T-cell (primary cell): ENCODE measurements around the gene KHDC3L. TPM values are rescaled to one million over a fixed set of nuclear protein-coding genes. Genes with fewer than 3 reads are reported as not detected.
"Not testable (repeated sequence)": the region's sequence is repeated elsewhere in the genome, so short reads cannot be mapped to it uniquely, and the experiment has no call there.

Experiments used
- ATAC-seq, 4 experiments: fragments of 200-7000 bp in 3 of 4; fragments of 150-1000 bp in 1 of 4; cut with Tn5 transposase; replicated peaks in 1 of 4; 1 replicate in 3 of 4; 2 replicates in 1 of 4; pipeline ENCODE4 v1.10.0; 2021; ENCODE audit warnings: moderate library complexity in 3 of 4, mild to moderate bottlenecking in 2 of 4, moderate number of reproducible peaks in 1 of 4
- CTCF ChIA-PET, 2 donors: fragments of 300-600 bp; sonication (Branson Sonifier 250); formaldehyde crosslinking; loops; one replicate each; lab custom pipeline; 2022; ENCODE audit warnings: antibody characterized with exemption in 2 of 2; lab: Charles Lee
- POLR2A ChIA-PET, 2 donors: fragments of 300-600 bp; sonication (Branson Sonifier 250); formaldehyde crosslinking; loops; one replicate each; lab custom pipeline; 2022; ENCODE audit warnings: antibody characterized with exemption in 2 of 2; lab: Charles Lee
- DNase-seq, 35 experiments: peaks; one replicate each; pipeline versions ENCODE4 v3.0.0 to v3.0.0-alpha.2; 2013 to 2023
- H3K27ac ChIP-seq: one replicate; pipeline ENCODE4 v1.5.1; 2013; ENCODE audit warnings: low read length
- H3K27me3 ChIP-seq, 2 experiments: replicated peaks in 1 of 2; 1 replicate in 1 of 2; 2 replicates in 1 of 2; pipeline versions ENCODE4 v1.6.1 to v1.7.0; 2013; ENCODE audit warnings: low read length in 1 of 2, mixed read lengths in 1 of 2; ENCODE audit not compliant: control insufficient read depth in 2 of 2, insufficient read depth in 2 of 2; ENCODE audit errors: extremely low read depth in 1 of 2
- H3K36me3 ChIP-seq, 2 donors: 1 replicate in 1 of 2; 2 replicates in 1 of 2; pipeline versions ENCODE4 v1.6.1 to v1.7.0; 2013; ENCODE audit warnings: low read length in 1 of 2; ENCODE audit not compliant: control insufficient read depth in 2 of 2, insufficient read depth in 1 of 2; ENCODE audit errors: extremely low read depth in 1 of 2
- H3K4me1 ChIP-seq, 2 experiments: 1 replicate in 1 of 2; 2 replicates in 1 of 2; pipeline versions ENCODE4 v1.6.1 to v1.7.0; 2013; ENCODE audit warnings: low read length in 2 of 2, mixed read lengths in 1 of 2; ENCODE audit not compliant: insufficient read depth in 2 of 2, control insufficient read depth in 1 of 2; ENCODE audit errors: extremely low read depth in 1 of 2
- H3K4me3 ChIP-seq, 2 donors: 1 replicate in 1 of 2; 2 replicates in 1 of 2; pipeline versions ENCODE4 v1.5.1 to v1.7.0; 2013; ENCODE audit warnings: mild to moderate bottlenecking in 2 of 2, low read length in 1 of 2, moderate library complexity in 1 of 2; ENCODE audit not compliant: control insufficient read depth in 1 of 2; ENCODE audit errors: extremely low read depth in 1 of 2
- H3K9me3 ChIP-seq: 2 replicates; pipeline ENCODE4 v1.7.0; 2013
- H3K27ac Mint-ChIP-seq, 2 donors: one replicate each; pipeline ENCODE4 v1.8.0; 2020 to 2021; ENCODE audit warnings: mild to moderate bottlenecking in 2 of 2, mixed read lengths in 2 of 2
- H3K27me3 Mint-ChIP-seq, 2 donors: one replicate each; pipeline ENCODE4 v1.8.0; 2021 to 2022; ENCODE audit warnings: mixed read lengths in 2 of 2
- H3K36me3 Mint-ChIP-seq: one replicate; pipeline ENCODE4 v1.8.0; 2021; ENCODE audit warnings: mixed read lengths
- H3K4me1 Mint-ChIP-seq, 3 donors: one replicate each; pipeline ENCODE4 v1.8.0; 2020 to 2022; ENCODE audit warnings: mixed read lengths in 3 of 3, mild to moderate bottlenecking in 1 of 3
- H3K4me3 Mint-ChIP-seq, 3 donors: one replicate each; pipeline ENCODE4 v1.8.0; 2020 to 2022; ENCODE audit warnings: mild to moderate bottlenecking in 3 of 3, mixed read lengths in 3 of 3, moderate library complexity in 3 of 3
- H3K9me3 Mint-ChIP-seq, 3 donors: one replicate each; pipeline ENCODE4 v1.8.0; 2020 to 2022; ENCODE audit warnings: mixed read lengths in 3 of 3
- whole genome bisulfite sequencing: methylation state at CpG from one replicate; pipeline ENCODE4 v1.1.5; 2013; ENCODE audit warnings: missing lambda C conversion rate; ENCODE audit not compliant: insufficient coverage; 5-methylcytosine and 5-hydroxymethylcytosine counted together
- total RNA-seq, 35 experiments: library from RNA in 6 of 35; stranded (reverse) in 6 of 35; fragments of 120-200 nt in 1 of 35; gene quantifications; one replicate each; pipeline versions ENCODE4 v1.2.1 to v1.2.4 and lab custom pipeline; 2013 to 2026

Gene KHDC3L
- total RNA-seq, 5 donors from 2014 or later (not counting 1 experiment from before 2014, with no cell fraction given): not detected

DNA sequence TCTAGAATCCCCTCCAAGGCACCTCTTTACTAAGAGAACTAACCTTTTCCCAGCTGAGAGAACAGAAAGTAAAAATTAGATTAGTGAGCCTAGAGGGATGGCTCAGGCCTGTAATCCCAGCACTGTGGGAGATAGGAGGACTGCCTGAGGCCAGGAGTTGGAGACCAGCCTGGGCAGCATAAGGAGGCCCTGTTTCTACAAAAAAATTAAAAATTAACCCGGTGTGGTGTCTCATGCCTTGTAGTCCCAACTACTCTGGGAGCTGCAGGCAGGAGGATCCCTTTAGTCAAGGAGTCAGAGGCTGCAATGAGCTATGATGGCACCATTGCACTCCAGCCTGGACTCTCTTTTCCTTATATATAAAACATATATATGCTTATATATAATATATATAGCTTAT lies 12.8 kb downstream of the KHDC3L start:
- H3K4me1 ChIP-seq: no peaks in the 10 kb centered on the region
- Mint-ChIP-seq H3K36me3 (no peaks in the 10 kb centered on the region), H3K4me1 (no peaks in the 10 kb centered on the region), H3K27ac (no peak overlapping the region), H3K9me3 (peaks cover 2 to 11% (median 2%) of the 10 kb centered on the region in 3 donors), H3K4me3 (no peak overlapping the region), H3K27me3 (no peaks in the 10 kb centered on the region)
- H3K27ac ChIP-seq: no peak overlapping the region
- H3K4me3 ChIP-seq: no peak overlapping the region
- H3K36me3 ChIP-seq: no peaks in the 10 kb centered on the region
- H3K27me3 ChIP-seq: no peaks in the 10 kb centered on the region
- no peak for DNase-seq
- H3K9me3 ChIP-seq: no peaks in the 10 kb centered on the region
- no peak for ATAC-seq
- ChIA-PET CTCF (no interaction called here), POLR2A (no interaction called here)
- 100% methylated on average over 1 of the region's 1 CpG for WGBS

- Histone ChIP-seq H3K4me3 (no peak overlapping the region), H3K4me1 (no peaks in the 10 kb centered on the region), H3K36me3 (no peaks in the 10 kb centered on the region), H3K27ac (no peak overlapping the region), H3K27me3 (no peaks in the 10 kb centered on the region), H3K9me3 (no peaks in the 10 kb centered on the region)
- Mint-ChIP-seq H3K4me1 (no peaks in the 10 kb centered on the region), H3K9me3 (peaks cover 2 to 6% (median 2%) of the 10 kb centered on the region in 3 donors), H3K27me3 (no peaks in the 10 kb centered on the region), H3K36me3 (no peaks in the 10 kb centered on the region), H3K27ac (no peak overlapping the region), H3K4me3 (no peak overlapping the region)
- ATAC-seq (no peak), DNase-seq (no peak)
- POLR2A ChIA-PET: no interaction called here
- CTCF ChIA-PET: no interaction called here
- WGBS: no CpG with 5 or more reads among the region's 3 CpGs
Measured at GRCh38 chr6:73377225-73377624, 14.8 kb downstream of the KHDC3L start.

- H3K27ac Mint-ChIP-seq, H3K36me3 Mint-ChIP-seq, H3K36me3 ChIP-seq, H3K9me3 Mint-ChIP-seq, DNase-seq, H3K4me1 Mint-ChIP-seq, H3K27me3 Mint-ChIP-seq, H3K27ac ChIP-seq, H3K9me3 ChIP-seq, ATAC-seq, H3K4me3 Mint-ChIP-seq, H3K27me3 ChIP-seq, H3K4me3 ChIP-seq, POLR2A ChIA-PET, H3K4me1 ChIP-seq: not testable (repeated sequence)
- WGBS: 91% methylated on average over 5 of the region's 10 CpGs
- CTCF ChIA-PET: interaction anchor here in 1 of 2 donors (0.7 kb wide), 1 partner anchor 303 kb away, joined by 3 read pairs; no protein-coding TSS in a partner anchor
Measured at GRCh38 chr6:73381531-73381930, 19.1 kb downstream of the KHDC3L start.

DNA sequence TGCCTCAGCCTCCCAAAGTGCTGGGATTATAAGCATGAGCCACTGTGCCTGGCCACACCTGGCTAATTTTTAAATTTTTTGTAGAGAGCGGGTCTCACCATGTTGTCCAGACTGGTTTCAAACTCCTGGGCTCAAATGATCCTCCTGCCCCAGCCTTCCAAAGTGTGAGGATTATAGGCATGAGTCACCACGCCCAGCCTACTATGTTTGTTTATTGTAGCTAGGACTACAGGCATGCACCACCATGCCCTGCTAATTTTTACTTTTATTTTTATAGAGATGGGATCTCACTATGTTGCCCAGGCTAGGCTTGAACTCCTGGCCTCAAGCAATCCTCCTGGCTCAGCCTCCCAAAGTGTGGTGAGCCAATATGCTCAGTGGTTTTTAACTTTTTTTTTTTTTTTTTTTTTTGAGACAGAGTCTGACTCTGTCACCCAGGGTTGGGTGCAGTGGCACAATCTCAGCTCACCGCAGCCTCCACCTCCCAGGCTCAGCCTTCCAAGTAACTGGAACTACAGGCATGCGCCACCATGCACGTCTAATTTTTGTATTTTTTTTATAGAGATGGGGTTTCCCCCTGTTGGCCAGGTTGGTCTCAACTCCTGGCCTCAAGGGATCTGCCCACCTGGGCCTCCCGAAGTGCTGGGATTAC lies 20.1 kb downstream of the KHDC3L start:
- Mint-ChIP-seq H3K36me3 (no peaks in the 10 kb centered on the region), H3K4me1 (no peaks in the 10 kb centered on the region)
- 100% methylated on average over 1 of the region's 6 CpGs for WGBS

GRCh38 chr6:73388433-73388799 lies 26.0 kb downstream of the KHDC3L start:
- no peaks in the 10 kb centered on the region for H3K9me3 Mint-ChIP-seq

More for the DNA sequence above, 20.1 kb downstream of the KHDC3L start:
- Histone ChIP-seq H3K36me3 (no peaks in the 10 kb centered on the region), H3K4me1 (no peaks in the 10 kb centered on the region), H3K27ac (no peak overlapping the region), H3K4me3 (no peak overlapping the region), H3K9me3 (no peaks in the 10 kb centered on the region), H3K27me3 (no peaks in the 10 kb centered on the region)
- ATAC-seq (no peak), DNase-seq (no peak)
- no peak overlapping the region for H3K4me3 Mint-ChIP-seq
- no peaks in the 10 kb centered on the region for H3K27me3 Mint-ChIP-seq
- ChIA-PET POLR2A (no interaction called here), CTCF (interaction anchor here (0.6 to 0.7 kb wide), 2 partner anchors 52 to 859 kb away, joined by 3 to 6 read pairs; no protein-coding TSS in a partner anchor)
- H3K27ac Mint-ChIP-seq: no peak overlapping the region
- H3K9me3 Mint-ChIP-seq: no peaks in the 10 kb centered on the region

DNA sequence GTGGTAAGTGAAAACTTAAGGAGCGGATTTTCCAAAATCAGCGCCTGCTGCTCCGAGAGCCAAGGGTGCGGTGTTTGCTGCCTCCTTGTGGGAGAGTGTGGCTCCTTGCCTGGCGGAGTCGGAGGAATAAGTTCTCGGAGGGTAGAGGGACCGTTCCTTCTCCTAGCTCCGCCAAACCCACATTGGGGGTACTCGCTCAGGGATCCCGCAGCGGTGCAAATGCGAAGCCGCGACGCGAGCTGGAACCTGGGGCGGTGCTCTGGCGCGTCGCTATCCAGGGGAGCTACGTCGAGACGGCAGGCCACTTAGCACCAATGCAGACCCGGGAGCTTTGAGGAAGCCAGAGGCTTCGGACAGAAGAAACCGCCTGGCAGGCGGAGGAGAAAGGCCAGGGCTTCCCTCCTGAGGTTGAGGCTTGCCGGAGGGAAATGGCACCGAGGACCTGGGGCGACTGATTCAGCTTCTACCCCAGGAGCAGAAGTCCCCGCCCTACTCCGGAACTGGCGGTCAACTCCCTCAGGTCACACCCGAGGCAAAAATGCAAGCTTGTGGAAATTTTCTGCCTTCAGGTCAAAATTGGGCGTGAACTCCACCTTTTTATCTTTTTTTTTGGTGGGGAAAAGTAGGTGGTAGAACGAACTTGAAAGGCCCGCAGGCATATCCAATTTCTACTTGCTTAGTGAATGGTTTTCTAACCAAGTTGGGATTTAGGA lies 26.5 kb downstream of the KHDC3L start:
- WGBS: 1% methylated on average over 29 of the region's 38 CpGs
- POLR2A ChIA-PET: no interaction called here

More at GRCh38 chr6:73388433-73388799, 26.0 kb downstream of the KHDC3L start:
- Mint-ChIP-seq H3K4me3 (peak overlapping the region; percentile 79 to 83 (median 80)), H3K27me3 (peaks cover 0 to 1% of the 10 kb centered on the region in 2 donors), H3K36me3 (no peaks in the 10 kb centered on the region), H3K27ac (peak overlapping the region; percentile 84 to 86), H3K4me1 (peaks cover 17 to 26% (median 20%) of the 10 kb centered on the region in 3 donors)
- Histone ChIP-seq H3K9me3 (no peaks in the 10 kb centered on the region), H3K4me1 (peaks cover 0 to 24% of the 10 kb centered on the region in 2 experiments), H3K27ac (peak overlapping the region; percentile 72), H3K27me3 (no peaks in the 10 kb centered on the region), H3K36me3 (no peaks in the 10 kb centered on the region), H3K4me3 (peak overlapping the region; percentile 63 to 84)
- 100% methylated on average over 1 of the region's 4 CpGs for WGBS
- no peak for DNase-seq
- CTCF ChIA-PET: interaction anchor here (0.6 to 1.1 kb wide), 2 partner anchors 73 to 1325 kb away, joined by 4 read pairs; partner anchors contain the start of gene MTO1 (in 1 of the 2)
- POLR2A ChIA-PET: no interaction called here
- peak in 3 of 4 experiments; percentile 13 to 27 (median 14) for ATAC-seq

More for the DNA sequence above, 26.5 kb downstream of the KHDC3L start:
- ATAC-seq: peak; percentile 79 to 89 (median 84)
- peak overlapping the region; percentile 63 to 84 for H3K4me3 ChIP-seq
- no peaks in the 10 kb centered on the region for H3K9me3 ChIP-seq
- CTCF ChIA-PET: interaction anchor here (0.6 to 1.1 kb wide), 4 partner anchors 12 to 1325 kb away, joined by 3 to 4 read pairs (median 4); partner anchors contain the start of gene MTO1 (in 1 of the 2)
- no peaks in the 10 kb centered on the region for H3K36me3 Mint-ChIP-seq
- H3K27me3 Mint-ChIP-seq: peaks cover 0 to 1% of the 10 kb centered on the region in 2 donors
- peaks cover 0 to 24% of the 10 kb centered on the region in 2 experiments for H3K4me1 ChIP-seq
- H3K36me3 ChIP-seq: no peaks in the 10 kb centered on the region
- H3K4me1 Mint-ChIP-seq: peaks cover 17 to 26% (median 20%) of the 10 kb centered on the region in 3 donors
- H3K9me3 Mint-ChIP-seq: no peaks in the 10 kb centered on the region
- peak overlapping the region; percentile 72 for H3K27ac ChIP-seq
- peak overlapping the region; percentile 79 to 83 (median 80) for H3K4me3 Mint-ChIP-seq
- H3K27ac Mint-ChIP-seq: peak overlapping the region; percentile 84 to 86
- DNase-seq: peak in 31 of 35 experiments; percentile 7 to 63 (median 27)
- H3K27me3 ChIP-seq: no peaks in the 10 kb centered on the region
